GM12878 (cell line): Measurements from ENCODE around the gene METTL8. TPM values are rescaled to one million over a fixed set of nuclear protein-coding genes. Genes with fewer than 3 reads are reported as not detected.

Experiments
- ATAC-seq: fragments of 200-7000 bp; cut with Tn5 transposase; 3 replicates; pipeline ENCODE4 v1.9.1; 2020; ENCODE audit warnings: mild to moderate bottlenecking, moderate library complexity
- BruUV-seq: library from RNA; stranded (reverse); fragments of 400-500 nt; replicated peaks from 2 replicates; lab custom pipeline; 2021; lab: Mats Ljungman, UMichigan
- CTCF ChIA-PET: fragments of 300-600 bp; sonication (Branson Sonifier 250); formaldehyde crosslinking; extraction: SDS; loops from one replicate; lab custom pipeline; 2021; ENCODE audit warnings: inconsistent platforms; lab: Yijun Ruan, JAX
- POLR2A ChIA-PET: fragments of 350-600 bp; formaldehyde crosslinking; extraction: SDS; loops from one replicate; lab custom pipeline; 2021; ENCODE audit warnings: inconsistent platforms; lab: Charles Lee
- RAD21 ChIA-PET: fragments of 300-600 bp; sonication (Branson Sonifier 250); formaldehyde crosslinking; loops from one replicate; lab custom pipeline; 2023; ENCODE audit warnings: antibody characterized with exemption; ENCODE audit not compliant: unreplicated experiment; lab: Charles Lee
- SMC1A ChIA-PET: fragments of 300-600 bp; sonication (Branson Sonifier 250); formaldehyde crosslinking; loops from one replicate; lab custom pipeline; 2023; ENCODE audit not compliant: unreplicated experiment, uncharacterized antibody; lab: Charles Lee
- DNase-seq: peaks from one replicate; pipeline ENCODE4 v3.0.0-alpha.2; 2011; ENCODE audit warnings: low read depth, low spot score
- FAIRE-seq: peaks from 3 replicates; lab custom pipeline; 2011; peaks lifted over from hg19 to GRCh38; lab: Jason Lieb, UNC
- H2AFZ ChIP-seq: 2 replicates; pipeline ENCODE4 v1.6.0; 2011; ENCODE audit warnings: low read depth, low read length, control low read depth; ENCODE audit not compliant: control insufficient read depth
- H3K27ac ChIP-seq: 2 replicates; pipeline ENCODE4 v1.5.1; 2011; ENCODE audit warnings: control low read depth; ENCODE audit not compliant: control insufficient read depth, insufficient read depth
- H3K27me3 ChIP-seq, 2 experiments: replicated peaks in 1 of 2; 2 replicates each; pipeline versions ENCODE4 v1.6.0 to v1.6.1; 2011; ENCODE audit warnings: low read length in 1 of 2; ENCODE audit not compliant: control insufficient read depth in 2 of 2, insufficient read depth in 2 of 2
- H3K36me3 ChIP-seq, 2 experiments: 2 replicates each; pipeline ENCODE4 v1.5.1; 2011; ENCODE audit warnings: low read length in 1 of 2; ENCODE audit not compliant: control insufficient read depth in 2 of 2, insufficient read depth in 2 of 2
- H3K4me1 ChIP-seq: 2 replicates; pipeline ENCODE4 v1.6.1; 2011; ENCODE audit warnings: mild to moderate bottlenecking, low read length, moderate library complexity, mixed read lengths; ENCODE audit not compliant: control insufficient read depth, insufficient read depth
- H3K4me2 ChIP-seq: 2 replicates; pipeline ENCODE4 v1.6.0; 2011; ENCODE audit warnings: control low read depth; ENCODE audit not compliant: control insufficient read depth, insufficient read depth
- H3K4me3 ChIP-seq: fragments of 200-600 bp; sonication (generic); 2 replicates; pipeline ENCODE4 v1.5.1; 2016
- H3K79me2 ChIP-seq: 2 replicates; pipeline ENCODE4 v1.6.0; 2011; ENCODE audit warnings: low read length; ENCODE audit not compliant: control insufficient read depth, insufficient read depth
- H3K9ac ChIP-seq: 2 replicates; pipeline ENCODE4 v1.8.0; 2011; ENCODE audit warnings: low read length, control low read depth, mixed read lengths; ENCODE audit not compliant: control insufficient read depth, insufficient read depth
- H3K9me3 ChIP-seq: replicated peaks from 3 replicates; pipeline ENCODE4 v1.5.1; 2011; ENCODE audit warnings: mild to moderate bottlenecking, low read length; ENCODE audit not compliant: control insufficient read depth, insufficient read depth
- H4K20me1 ChIP-seq: 2 replicates; pipeline ENCODE4 v1.6.0; 2011; ENCODE audit not compliant: control insufficient read depth, insufficient read depth
- ATF7 ChIP-seq: fragments of 450-650 bp; IDR thresholded peaks from 2 replicates; pipeline ENCODE4 v1.6.1; 2016; ENCODE audit warnings: low read depth, mild to moderate bottlenecking
- CEBPZ ChIP-seq: fragments of 150-350 bp; IDR thresholded peaks from 2 replicates; pipeline ENCODE4 v1.6.1; 2016; ENCODE audit warnings: low read depth, low read length
- JUNB ChIP-seq: IDR thresholded peaks from 2 replicates; pipeline ENCODE4 v1.6.1; 2016; ENCODE audit warnings: antibody characterized with exemption, mild to moderate bottlenecking
- MTA3 ChIP-seq: IDR thresholded peaks from 2 replicates; pipeline ENCODE4 v1.6.1; 2012; ENCODE audit warnings: low read length, inconsistent platforms, borderline replicate concordance
- NR2C1 ChIP-seq: fragments of 450-650 bp; IDR thresholded peaks from 2 replicates; pipeline ENCODE4 v1.6.1; 2017; ENCODE audit warnings: antibody characterized with exemption, mild to moderate bottlenecking, moderate library complexity
- RCOR1 ChIP-seq: conservative IDR thresholded peaks from 2 replicates; pipeline ENCODE4 v1.6.1; 2012; ENCODE audit warnings: low read depth, low read length, improper control_type of control experiment
- RELB ChIP-seq: fragments of 450-650 bp; IDR thresholded peaks from 2 replicates; pipeline ENCODE4 v1.6.1; 2017; ENCODE audit warnings: low read depth, mild to moderate bottlenecking, moderate library complexity
- RFX5 ChIP-seq: IDR thresholded peaks from 2 replicates; pipeline ENCODE4 v1.6.1; 2011; ENCODE audit warnings: low read depth, low read length, improper control_type of control experiment
- RUNX3 ChIP-seq: IDR thresholded peaks from 2 replicates; pipeline ENCODE4 v1.6.1; 2012; ENCODE audit warnings: low read length, inconsistent platforms
- SPI1 ChIP-seq: IDR thresholded peaks from 2 replicates; pipeline ENCODE4 v1.6.1; 2011; ENCODE audit warnings: low read depth, mild to moderate bottlenecking, low read length, moderate library complexity, borderline replicate concordance; ENCODE audit not compliant: insufficient read depth
- SRF ChIP-seq, 2 experiments: IDR thresholded peaks; 2 replicates each; pipeline ENCODE4 v1.6.1; 2011; ENCODE audit warnings: low read depth in 2 of 2, low read length in 2 of 2, mild to moderate bottlenecking in 1 of 2, moderate library complexity in 1 of 2
- TAF1 ChIP-seq: IDR thresholded peaks from 2 replicates; pipeline ENCODE4 v1.6.1; 2011; ENCODE audit warnings: mild to moderate bottlenecking, low read depth, low read length, borderline replicate concordance
- TCF3 ChIP-seq: IDR thresholded peaks from 2 replicates; pipeline ENCODE4 v1.6.1; 2012; ENCODE audit warnings: low read depth, mild to moderate bottlenecking, low read length, borderline replicate concordance; ENCODE audit not compliant: insufficient read depth
- YY1 ChIP-seq: IDR thresholded peaks from 2 replicates; pipeline ENCODE4 v1.6.1; 2011; ENCODE audit warnings: low read depth, mild to moderate bottlenecking, low read length
- WGBS: methylation state at CpG from one replicate; pipeline ENCODE4 v1.1.6; 2016; ENCODE audit warnings: low lambda C conversion rate; ENCODE audit not compliant: insufficient replicate concordance, insufficient coverage; ENCODE audit errors: missing lambda C conversion rate; 5-methylcytosine and 5-hydroxymethylcytosine counted together
- in situ Hi-C: fragments of 300-500 bp; cut with MboI; formaldehyde crosslinking; loops from 9 replicates; pipeline ENCODE4 v1.14.3; 2018; ENCODE audit warnings: mixed read lengths
- intact Hi-C: fragments of 100-400 bp; cut with micrococcal nuclease; formaldehyde crosslinking; loops from one replicate; pipeline ENCODE4 v1.14.2; 2022; ENCODE audit not compliant: unreplicated experiment
- polyA plus RNA-seq, 11 experiments: library from polyadenylated mRNA; depleted of rRNA in 4 of 11; unstranded in 6 of 11; stranded (reverse) in 5 of 11; fragments of >200 nt; fragmentation: Nextera tagmentation in 4 of 11; fragmentation: Illumina TruSeq in 1 of 11; extraction: Ambion mirVana in 4 of 11; extraction: Trizol in 1 of 11; gene quantifications; 1 replicate in 1 of 11; 2 replicates in 10 of 11; pipeline versions ENCODE4 v1.2.1 to v1.2.3, GENCODE V29; 2011 to 2016; ENCODE audit warnings: inconsistent platforms in 2 of 11, missing spikeins in 2 of 11, low read depth in 1 of 11
- total RNA-seq, 4 experiments: library from RNA; depleted of rRNA in 3 of 4; stranded (reverse); fragments of >200 nt in 3 of 4; fragmentation: Illumina TruSeq in 1 of 4; extraction: Trizol in 1 of 4; gene quantifications; 2 replicates each; pipeline versions ENCODE4 v1.2.1 to v1.2.3, GENCODE V29; 2013 to 2021

The METTL8 gene
- total and polyA plus RNA-seq, 10 of the 15 experiments (the other 5 are each of a cell fraction or from before 2014, with no cell fraction given), result 30.8 to 96.3 (median 51.5) TPM

- peak; percentile 62; the same call in 1 of the 2 replicates for TF ChIP-seq RELB
Measured at GRCh38 chr2:171325886-171326585, 107.8 kb downstream of the METTL8 start (continued).

GRCh38 chr2:171323971-171324528 is 109.7 kb downstream of the METTL8 start:
- ChIA-PET RAD21 (interaction anchor here (1.0 to 14.6 kb wide), 17 partner anchors 7 to 181 kb away, joined by 3 to 215 read pairs (median 9); partner anchors contain the start of gene TLK1), CTCF (interaction anchor here (1.4 to 11.3 kb wide), 6 partner anchors 11 to 165 kb away, joined by 3 to 110 read pairs (median 32); partner anchors contain the start of gene TLK1), POLR2A (interaction anchor here (1.0 to 12.0 kb wide), 10 partner anchors 11 to 165 kb away, joined by 3 to 168 read pairs (median 9); partner anchors contain the start of gene TLK1), SMC1A (interaction anchor here (0.7 to 18.9 kb wide), 17 partner anchors 8 to 165 kb away, joined by 3 to 273 read pairs (median 6); partner anchors contain the start of gene TLK1)
- intact Hi-C loops (loop anchor here (5.0 to 10.0 kb wide), 2 partner anchors 201 to 352 kb away; partner anchors contain the start of gene CYBRD1), in situ Hi-C loops (loop anchor here (5.0 kb wide), 1 partner anchor 93 kb away; no protein-coding TSS in a partner anchor)
- H3K27ac ChIP-seq, result peak overlapping the region; percentile 100
- peak; percentile 46 for ATAC-seq
- H3K9me3 ChIP-seq, result no peaks in the 10 kb centered on the region
- peak overlapping the region; percentile 54; the same call in 1 of the 2 replicates for H3K4me3 ChIP-seq
- under 1% methylated on average over 5 of the region's 5 CpGs for WGBS
- no TSS peak for BruUV-seq
- H3K9ac ChIP-seq, result peak overlapping the region; percentile 45
- H3K4me2 ChIP-seq, result peak overlapping the region; percentile 32
- H3K79me2 ChIP-seq, result peaks cover 25% of the 10 kb centered on the region
- FAIRE-seq, result no peak
- no peaks in the 10 kb centered on the region for H3K27me3 ChIP-seq
- H4K20me1 ChIP-seq, result no peaks in the 10 kb centered on the region
- no peak for DNase-seq
- H3K4me1 ChIP-seq, result peaks cover 71% of the 10 kb centered on the region
- no peaks in the 10 kb centered on the region for H3K36me3 ChIP-seq
- no peak overlapping the region for H2AFZ ChIP-seq
- TF ChIP-seq RFX5 (no peak), NR2C1 (no peak), SRF (IDR thresholded peaks at IDR 0.05; ENCODE audit: low read depth in 2 of 2, low read length in 2 of 2) (peak in 1 of 2 experiments; percentile 51; a peak in 1 of 4 replicates), RUNX3 (peak; percentile 10; the same call in 1 of the 2 replicates), JUNB (0 out of 2 replicates have a peak, but pooled peaks have one; percentile 10), YY1 (0 out of 2 replicates have a peak, but pooled peaks have one; percentile 23), ATF7 (peak; percentile 18; the same call in 1 of the 2 replicates), TAF1 (0 out of 2 replicates have a peak, but pooled peaks have one; percentile 23), MTA3 (peak; percentile 56), SPI1 (peak; percentile 35; the same call in 1 of the 2 replicates), RCOR1 (no peak), TCF3 (no peak), CEBPZ (no peak)
